Activated CD8-positive, alpha-beta memory T cell treated with anti-CD3 and anti-CD28 coated beads for 36 hours (primary cell): ENCODE results near the gene ARHGEF4. TPM values are rescaled to one million over a fixed set of nuclear protein-coding genes. Genes with fewer than 3 reads are reported as not detected.

ENCODE experiments used
- CTCF ChIA-PET: fragments of 350-600 bp; sonication (Branson Sonifier 250); formaldehyde crosslinking; loops from one replicate; lab custom pipeline; 2021; ENCODE audit warnings: antibody characterized with exemption; lab: Charles Lee
- POLR2A ChIA-PET: fragments of 350-600 bp; sonication (Branson Sonifier 250); formaldehyde crosslinking; loops from one replicate; lab custom pipeline; 2021; ENCODE audit warnings: antibody characterized with exemption; lab: Charles Lee
- total RNA-seq, 2 experiments: library from RNA; stranded (reverse); gene quantifications; one replicate each; pipeline ENCODE4 v1.2.3, GENCODE V29; 2021

The ARHGEF4 gene
- total RNA-seq, 2 experiments from 2014 or later = 0.63 to 0.80 TPM

DNA sequence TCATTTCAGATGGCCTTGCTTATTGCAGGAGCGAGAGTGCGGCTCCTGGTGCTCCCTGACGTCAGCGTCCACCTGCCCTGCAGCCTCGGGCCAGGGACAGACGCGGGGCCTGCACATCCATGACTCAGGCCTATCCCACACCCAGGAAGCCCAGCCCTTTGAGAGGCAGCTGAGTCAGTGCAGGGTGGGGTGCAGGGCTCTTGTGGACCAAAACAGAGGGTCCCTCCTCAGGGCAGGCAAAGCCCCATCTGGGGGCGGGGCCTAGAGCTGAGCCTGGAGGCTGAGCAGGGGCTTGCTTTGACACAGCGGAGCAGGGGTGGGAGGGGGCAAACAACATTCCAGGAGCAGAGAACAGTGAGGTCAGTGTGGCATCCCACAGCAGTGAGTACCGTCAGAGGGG is 7.7 kb upstream of the ARHGEF4 start:
- ChIA-PET CTCF (interaction anchor here (1.0 kb wide), 1 partner anchor 9 kb away, joined by 3 read pairs; no protein-coding TSS in a partner anchor), POLR2A (no interaction called here)

DNA sequence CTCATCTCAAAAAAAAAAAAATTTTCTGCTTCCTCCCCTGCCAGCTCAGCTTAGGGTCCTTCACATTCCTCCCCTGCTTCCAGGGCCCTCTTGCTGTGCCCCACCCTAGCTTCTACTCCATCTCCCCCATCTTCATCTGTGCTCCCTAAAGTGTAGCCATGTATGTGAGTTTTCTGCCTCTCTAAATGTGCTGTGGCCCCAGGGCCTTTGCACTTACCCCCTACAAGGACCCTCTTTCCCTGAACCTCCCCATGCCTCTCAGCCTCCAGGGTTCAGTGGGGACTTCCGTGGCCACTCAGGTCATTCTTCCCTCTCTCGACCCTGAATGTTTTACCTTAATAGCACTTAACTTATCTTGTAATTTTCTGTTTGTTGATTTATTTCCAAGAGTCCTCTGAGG is 6.2 kb upstream of the ARHGEF4 start:
- ChIA-PET CTCF (no interaction called here), POLR2A (no interaction called here)

DNA sequence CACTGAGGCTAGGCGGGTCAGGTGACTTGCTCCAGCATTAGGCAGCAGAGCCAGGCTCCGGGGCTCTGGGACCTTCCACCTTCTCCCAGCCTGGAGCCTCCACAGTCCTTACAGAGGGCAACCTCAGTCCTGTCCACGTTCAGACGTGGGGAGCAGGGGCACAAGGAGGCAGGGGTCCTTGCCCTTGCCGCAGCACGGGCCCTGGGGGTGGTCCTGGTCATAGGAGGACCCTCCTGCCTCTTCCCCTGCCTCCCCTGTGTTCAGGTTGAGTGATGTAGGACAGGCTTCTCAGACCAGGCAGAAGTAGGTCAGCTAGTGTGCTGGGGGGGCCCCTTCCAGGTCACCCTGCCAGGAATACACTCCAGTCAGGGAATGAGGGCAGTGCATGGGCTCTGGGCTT is 5.4 kb upstream of the ARHGEF4 start:
- CTCF ChIA-PET = no interaction called here
- POLR2A ChIA-PET = no interaction called here

DNA sequence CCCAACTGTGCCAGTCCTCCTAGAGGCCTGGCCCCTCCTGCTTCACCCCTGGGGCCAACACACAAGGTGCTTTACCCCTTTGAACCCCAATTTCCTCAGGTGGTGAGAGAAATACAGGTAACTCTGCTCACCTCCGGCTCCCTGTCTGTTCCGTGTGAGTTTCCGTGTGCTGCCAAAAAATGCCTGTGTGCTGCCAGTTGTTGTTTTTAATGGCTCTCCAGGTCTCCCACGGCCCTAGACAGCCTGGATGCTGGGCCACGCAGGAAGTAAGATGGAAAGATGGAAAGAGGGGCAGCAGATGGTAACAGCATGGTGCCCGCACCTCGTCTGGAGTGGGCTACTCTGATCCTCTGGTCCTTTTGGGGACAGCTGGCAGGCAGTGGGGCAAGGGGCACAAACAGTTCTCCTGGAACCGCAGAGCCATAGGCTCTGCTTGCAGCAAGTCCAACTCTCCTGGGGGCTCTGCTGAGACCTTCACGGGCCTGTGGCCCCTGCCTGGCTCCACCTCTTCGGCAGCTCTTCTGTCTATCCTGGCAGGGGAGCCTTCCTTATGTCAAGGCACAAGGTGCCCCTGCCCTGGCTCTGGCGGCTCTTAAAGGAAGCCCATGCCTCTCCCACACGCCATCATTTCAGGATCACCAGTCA is 4.3 kb upstream of the ARHGEF4 start:
- ChIA-PET POLR2A (no interaction called here), CTCF (no interaction called here)

DNA sequence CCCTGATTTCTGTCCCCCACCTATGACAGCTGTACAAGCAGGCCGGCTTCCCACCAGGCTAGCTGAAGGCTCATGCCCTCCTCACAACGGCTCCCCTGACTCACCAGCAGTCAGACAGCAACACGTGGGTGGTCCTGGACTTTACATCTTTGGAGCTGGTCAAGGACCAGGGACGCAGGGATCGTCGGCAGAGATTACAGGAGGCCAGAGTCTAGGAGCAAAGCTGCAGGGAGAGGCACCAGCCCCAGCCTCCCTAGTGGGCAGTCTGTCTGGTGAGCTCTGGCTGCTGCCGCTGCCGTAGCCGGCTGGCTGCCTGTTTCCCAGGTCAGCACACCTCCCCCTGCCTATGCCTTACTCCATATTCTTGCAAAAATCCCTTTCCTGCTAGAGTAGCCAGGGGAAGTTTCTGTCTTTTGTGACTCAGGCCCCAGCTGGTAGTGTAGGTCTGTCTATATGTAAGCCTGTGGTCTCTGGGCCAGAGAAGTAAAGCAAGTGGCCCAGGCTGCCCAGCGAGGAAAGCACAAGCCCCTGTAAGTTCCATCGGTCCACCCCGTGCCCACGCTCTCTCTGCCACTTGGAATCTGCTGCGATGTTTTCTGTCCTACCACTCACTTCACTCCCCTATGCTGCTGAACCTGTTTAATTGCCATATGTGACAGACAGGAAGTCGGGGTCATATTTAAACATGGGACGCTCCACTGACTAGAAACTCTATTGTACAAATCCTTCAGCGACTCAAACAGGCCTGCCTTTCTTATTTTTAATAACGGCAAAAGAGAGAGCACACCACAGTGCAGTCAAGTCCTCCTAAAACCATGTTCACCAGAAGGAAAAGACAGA is 2.4 kb upstream of the ARHGEF4 start:
- POLR2A ChIA-PET = no interaction called here
- CTCF ChIA-PET = no interaction called here

DNA sequence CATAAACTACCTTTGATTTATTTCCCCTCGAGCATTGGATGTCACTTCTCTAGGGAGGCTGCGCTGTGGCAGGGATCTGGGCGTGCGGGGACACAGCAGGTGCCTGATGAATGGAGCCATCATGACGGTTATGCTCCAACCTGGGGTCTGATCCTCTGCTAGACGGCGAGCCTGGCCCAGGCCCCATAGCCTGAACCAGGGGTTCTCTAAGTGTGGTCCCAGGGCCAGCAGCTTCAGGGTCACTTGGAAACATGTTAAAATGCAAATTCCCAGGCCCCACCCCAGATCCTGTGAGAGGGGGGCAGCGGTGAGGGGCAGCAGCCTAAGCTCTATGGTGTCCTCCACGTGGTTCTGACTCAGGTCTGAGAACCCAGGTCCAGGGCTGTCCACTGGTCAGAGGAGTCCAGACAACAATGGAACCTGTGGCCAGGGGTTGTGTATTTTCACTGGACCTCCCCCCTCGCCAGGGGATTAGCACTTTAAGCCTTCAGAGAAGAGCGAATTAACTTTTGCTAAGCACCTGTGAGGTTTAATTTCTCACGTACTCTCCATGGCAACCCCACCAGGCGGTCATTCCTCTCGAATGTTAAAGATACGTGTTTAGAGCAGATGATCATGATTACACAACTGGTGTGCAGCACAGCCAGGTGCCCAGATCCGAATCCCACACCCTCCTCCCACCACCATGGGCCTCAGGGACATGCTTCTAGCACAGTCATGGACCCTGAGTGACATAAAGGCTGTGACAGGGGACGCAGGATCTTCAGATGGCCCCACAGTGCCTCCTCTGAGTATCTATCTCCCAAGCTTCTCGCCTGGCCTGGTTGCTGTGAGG is 1.6 kb upstream of the ARHGEF4 start:
- ChIA-PET POLR2A (no interaction called here), CTCF (no interaction called here)

DNA sequence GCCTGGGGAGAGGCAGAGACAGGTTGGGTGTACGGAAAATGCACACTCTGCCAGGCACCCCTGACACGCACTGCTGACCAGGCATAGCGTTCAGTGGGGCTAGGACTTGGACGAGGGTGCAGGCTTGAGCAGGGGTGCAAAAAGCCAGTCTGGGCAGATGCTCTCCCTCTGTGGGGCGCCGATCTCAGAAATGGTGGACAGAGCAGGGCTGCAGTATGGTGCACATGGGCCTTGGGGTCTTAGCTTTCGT is 1.0 kb upstream of the ARHGEF4 start:
- POLR2A ChIA-PET = no interaction called here
- CTCF ChIA-PET = no interaction called here

DNA sequence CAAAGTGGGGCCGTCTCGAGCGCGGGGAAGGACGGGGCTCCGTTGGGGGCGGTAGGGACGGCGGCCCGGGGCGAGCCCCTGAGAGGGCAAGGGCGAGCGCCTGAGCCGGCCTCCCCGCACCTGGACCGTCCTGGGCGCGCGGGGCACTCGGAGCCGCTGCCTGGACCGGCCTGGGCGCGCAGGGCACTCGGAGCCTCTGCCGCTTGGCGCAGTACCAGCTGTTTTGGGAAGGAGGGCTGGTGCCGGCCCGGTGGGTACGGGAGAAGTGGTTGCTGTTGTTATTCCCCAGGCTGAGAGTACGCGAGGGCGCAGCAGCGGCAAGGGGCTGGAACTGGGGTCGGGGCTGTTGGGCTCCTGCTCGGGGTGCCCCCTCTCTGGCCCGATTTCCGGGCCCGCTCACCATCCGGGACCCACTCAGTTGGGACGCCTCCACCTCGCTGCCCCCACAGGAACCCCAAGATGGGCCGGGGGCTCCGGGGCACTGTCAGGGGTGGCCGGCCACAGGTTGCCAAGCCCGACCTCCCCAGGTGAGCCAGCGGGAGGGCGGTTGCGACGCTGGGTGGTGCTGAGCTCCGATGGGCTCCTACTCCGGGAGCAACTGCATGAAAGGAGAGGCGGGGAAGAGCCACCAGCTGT is 579 bp downstream of the ARHGEF4 start:
- ChIA-PET CTCF (interaction anchor here (1.0 kb wide), 1 partner anchor 9 kb away, joined by 3 read pairs; no protein-coding TSS in a partner anchor), POLR2A (no interaction called here)

DNA sequence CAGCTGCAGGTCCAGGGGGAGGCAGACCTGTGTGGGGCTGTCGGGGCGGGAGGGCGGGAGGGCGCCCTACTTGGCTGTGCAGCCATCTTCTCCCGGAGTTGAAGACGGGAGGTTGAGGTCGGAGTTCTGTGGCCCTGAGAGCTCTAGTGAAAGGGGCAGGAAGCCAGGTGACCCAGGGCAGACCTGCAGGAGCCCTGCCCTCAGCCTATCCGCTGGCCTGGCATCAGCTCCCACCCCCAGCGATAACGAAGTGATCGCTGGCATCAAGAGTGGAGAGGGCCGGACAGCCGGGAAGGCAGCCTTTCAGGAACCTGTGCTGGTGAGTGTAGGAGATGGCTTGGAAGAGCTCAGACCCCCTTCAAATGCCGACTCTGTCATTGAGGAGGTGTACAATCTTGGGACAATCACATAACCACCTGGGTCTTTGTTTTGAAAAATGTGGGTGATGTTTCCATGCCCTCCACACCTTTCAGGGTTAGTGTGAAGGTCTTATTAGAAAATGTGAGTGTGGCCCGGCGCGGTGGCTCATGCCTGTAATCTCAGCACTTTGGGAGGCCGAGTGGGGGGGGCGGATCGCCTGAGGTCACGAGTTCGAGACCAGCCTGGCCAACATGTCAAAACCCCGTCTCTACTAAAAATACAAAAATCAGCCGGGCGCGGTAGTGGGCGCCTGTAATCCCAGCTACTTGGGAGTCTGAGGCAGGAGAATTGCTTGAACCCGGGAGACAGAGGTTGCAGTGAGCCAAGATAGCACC is 1.3 kb downstream of the ARHGEF4 start:
- CTCF ChIA-PET = interaction anchor here (1.0 kb wide), 1 partner anchor 9 kb away, joined by 3 read pairs; no protein-coding TSS in a partner anchor
- POLR2A ChIA-PET = no interaction called here

DNA sequence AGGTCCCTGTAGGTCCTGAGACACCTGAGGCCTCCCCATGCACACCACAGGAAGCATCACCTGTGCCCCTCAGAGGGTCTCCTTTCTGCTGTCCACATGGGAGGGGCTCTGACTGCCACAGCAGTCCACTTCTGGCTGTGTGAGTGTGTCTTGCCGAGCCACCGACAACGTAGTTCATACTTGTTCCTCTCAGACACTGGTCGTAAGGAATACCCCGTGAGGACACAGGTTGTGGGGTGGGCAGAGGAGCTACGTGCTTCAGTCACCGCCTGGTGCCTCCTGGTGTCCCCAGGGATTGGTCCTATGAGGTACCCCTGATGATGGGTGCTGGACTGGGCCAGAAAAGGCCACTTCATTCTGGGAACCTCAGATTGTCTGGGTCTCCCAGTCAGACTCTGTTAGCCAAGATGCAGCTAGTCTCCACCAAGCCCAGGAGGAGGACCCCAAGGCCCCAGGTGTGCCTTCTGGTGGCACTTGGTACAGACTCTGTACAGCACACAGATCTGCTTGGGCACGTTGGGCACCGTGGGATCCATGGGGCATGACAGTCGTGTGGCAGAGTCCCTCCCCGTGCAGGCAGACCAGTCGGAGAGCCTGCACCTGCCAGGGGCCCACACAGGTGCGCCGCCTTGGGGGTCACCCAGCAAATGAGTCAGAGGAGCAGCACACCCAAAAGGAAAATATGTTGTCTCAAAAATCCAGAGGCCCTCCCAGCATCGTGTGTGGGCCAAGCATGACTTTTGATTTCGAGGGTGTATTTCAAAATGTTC is 2.5 kb downstream of the ARHGEF4 start:
- ChIA-PET CTCF (no interaction called here), POLR2A (no interaction called here)

DNA sequence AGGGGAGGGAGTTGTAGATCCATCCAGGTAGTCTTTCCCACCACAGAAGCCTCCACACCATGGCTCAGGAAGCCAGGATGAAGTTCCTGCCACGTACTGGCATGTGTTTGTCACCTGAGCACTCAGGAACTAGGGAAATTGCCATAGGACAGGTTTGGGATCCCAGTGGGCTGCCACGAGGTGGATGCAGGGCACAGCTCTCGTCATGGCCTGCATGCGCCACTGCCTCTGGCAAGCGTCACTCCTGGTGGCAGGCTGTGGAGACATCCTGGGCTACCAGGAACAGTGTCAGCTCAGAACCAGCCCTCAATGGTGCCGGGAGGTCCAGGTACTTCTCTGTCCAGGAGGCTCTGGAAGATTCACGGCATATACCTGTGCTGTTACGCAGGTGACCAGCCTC is 3.8 kb downstream of the ARHGEF4 start:
- ChIA-PET POLR2A (no interaction called here), CTCF (no interaction called here)

GRCh38 chr2:130841741-130842365 is 5.1 kb downstream of the ARHGEF4 start:
- ChIA-PET POLR2A (no interaction called here), CTCF (interaction anchor here (1.3 to 1.9 kb wide), 2 partner anchors 36 to 45 kb away, joined by 3 to 6 read pairs; no protein-coding TSS in a partner anchor)

DNA sequence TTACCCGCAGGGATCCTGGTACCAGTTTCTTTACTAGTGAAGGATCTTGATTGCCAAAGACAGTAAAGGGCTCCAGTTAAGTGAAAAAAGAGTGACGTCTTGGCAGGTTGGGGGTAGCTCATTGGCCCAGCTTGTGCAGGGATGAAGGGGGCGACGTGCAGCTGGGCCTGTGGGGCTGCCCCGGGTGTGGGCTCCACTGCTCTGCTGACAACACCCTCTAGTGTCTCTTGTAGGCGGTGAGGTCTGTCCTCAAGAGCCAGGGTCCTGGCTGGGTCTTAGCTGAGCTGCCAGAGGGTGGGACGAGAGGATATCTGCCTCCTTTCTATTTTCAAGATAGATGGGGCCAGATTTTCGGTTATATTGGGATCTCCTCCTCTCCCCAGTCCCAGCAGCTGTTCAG is 6.1 kb downstream of the ARHGEF4 start:
- POLR2A ChIA-PET = no interaction called here
- CTCF ChIA-PET = interaction anchor here (1.0 to 1.9 kb wide), 3 partner anchors 31 to 46 kb away, joined by 3 to 6 read pairs (median 4); no protein-coding TSS in a partner anchor

GRCh38 chr2:130843321-130843985 is 6.7 kb downstream of the ARHGEF4 start:
- CTCF ChIA-PET = interaction anchor here (1.0 kb wide), 1 partner anchor 30 kb away, joined by 4 read pairs; no protein-coding TSS in a partner anchor
- POLR2A ChIA-PET = no interaction called here

- ChIA-PET POLR2A (no interaction called here), CTCF (no interaction called here)
These were observed 7.4 kb downstream of the ARHGEF4 start for GRCh38 chr2:130844161-130844560.

- ChIA-PET POLR2A (no interaction called here), CTCF (no interaction called here)
These were observed 8.9 kb downstream of the ARHGEF4 start for GRCh38 chr2:130845505-130846085.

- CTCF ChIA-PET = no interaction called here
- POLR2A ChIA-PET = no interaction called here
These were observed 9.5 kb downstream of the ARHGEF4 start for GRCh38 chr2:130846233-130846632.
